GM21381 (cell line): ENCODE data around the gene HS3ST6.
"Not testable (repeated sequence)": the region's sequence is repeated elsewhere in the genome, so short reads cannot be mapped to it uniquely, and the experiment has no call there.

Experiments
- ATAC-seq: cut with Tn5 transposase; IDR thresholded peaks from one replicate; pipeline ENCODE4 v1.9.1; 2021; ENCODE audit warnings: mild to moderate bottlenecking, moderate library complexity; ENCODE audit not compliant: unreplicated experiment

Gene HS3ST6

DNA sequence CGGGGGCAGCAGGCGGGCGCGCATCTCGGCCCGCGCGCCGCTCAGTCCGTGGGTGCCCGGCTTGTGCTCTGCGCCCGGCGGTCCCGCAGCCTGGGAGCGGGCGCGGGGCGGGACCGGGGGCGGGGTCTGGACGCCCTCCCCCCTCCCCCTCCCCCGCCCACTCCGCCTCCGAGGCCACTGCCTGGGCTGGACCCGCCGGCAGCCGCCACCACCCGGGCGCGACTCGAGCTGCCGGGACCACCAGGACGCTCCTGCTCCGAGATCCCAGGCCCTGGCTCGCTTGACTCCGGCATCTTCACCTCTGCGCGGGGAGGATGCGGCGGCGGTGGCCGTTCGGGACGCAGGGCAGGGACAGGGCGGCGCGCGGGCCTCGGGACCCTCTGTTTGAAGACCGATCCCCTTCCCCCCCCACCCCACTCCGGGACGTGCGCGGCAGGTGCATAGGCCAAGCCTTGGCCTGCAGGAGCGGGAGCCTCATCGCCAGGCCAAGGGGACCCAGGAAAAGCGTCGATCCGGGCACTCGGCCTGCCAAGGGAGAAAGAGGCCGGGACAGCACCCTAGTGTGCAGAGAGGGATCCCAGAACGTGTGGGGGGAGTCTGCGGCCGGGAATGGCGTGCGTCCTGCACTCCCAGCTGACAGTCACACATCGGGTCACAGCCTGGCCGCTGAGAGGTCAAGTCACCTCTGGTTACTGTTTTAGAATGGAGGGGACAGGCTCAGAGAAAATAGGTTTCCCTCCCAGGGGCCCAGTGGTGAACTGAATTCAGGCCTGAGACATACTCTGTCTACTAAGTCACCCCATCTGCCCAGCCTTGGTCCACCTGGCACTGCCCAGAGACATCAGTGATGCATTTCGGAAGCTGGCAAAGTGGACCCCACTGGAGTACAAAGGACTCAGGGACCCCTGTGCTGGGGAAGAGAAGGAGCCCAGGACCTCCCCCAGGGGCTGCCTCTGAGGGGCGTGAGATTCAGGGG is at the start of gene HS3ST6:
TSS of gene HS3ST6 (minus strand) at position 65 of the 976 bp plus-strand sequence. CDS start 92 bp downstream, outside the sequence.
- ATAC-seq: no peak

DNA sequence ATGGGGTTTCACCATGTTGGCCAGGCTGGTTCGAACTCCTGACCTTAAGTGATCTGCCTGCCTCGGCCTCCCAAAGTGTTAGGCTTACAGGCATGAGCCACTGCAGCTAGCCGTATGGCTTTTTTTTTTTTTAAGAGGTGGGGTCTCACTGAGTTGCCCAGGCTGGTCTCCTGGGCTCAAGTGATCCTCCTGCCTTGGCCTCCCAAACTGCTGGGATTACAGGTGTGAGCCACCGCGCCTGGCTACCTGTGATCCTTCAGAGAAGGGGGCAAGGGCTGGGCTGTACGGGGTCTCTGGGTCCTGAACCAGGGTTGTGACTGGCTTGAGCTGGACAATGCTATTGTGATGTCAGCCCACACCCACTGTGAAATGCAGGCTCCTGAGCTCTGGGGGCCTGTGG is 48.2 kb upstream of the HS3ST6 start, which contains the start of gene RNF151:
TSS of gene RNF151 (plus strand) at position 397 of the 400 bp plus-strand sequence. CDS start 26 bp downstream, outside the sequence.
- ATAC-seq: no peak

DNA sequence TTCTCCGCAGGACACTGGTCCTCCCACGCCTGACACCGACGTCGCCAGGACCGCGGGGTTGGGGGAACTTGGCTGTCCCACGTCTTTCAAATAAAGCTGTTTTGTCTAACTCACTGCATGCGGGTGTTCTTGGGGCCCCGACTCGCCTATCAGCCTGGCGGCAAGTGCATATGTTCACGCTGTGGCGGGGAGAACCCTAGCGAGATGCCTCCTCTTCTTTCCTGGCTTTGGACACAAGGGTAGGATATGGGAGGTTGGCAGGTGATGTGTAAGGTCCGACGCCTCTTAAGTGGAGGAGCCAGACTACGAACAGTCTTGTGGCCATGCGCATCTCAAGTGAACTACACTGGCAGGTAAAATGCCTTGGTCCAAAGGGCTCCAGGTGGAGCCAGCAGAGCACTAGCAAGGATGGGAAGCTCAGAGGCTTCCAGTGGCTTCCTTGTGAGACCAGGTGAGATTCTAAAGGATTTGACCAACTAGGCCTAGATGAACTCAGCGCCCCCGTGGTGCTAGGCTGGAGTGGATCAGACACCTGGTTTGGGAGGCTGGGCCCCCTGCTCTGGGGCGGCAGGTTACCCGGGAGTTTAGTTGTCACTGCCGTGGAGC is 47.3 kb upstream of the HS3ST6 start:
- no peak for ATAC-seq

DNA sequence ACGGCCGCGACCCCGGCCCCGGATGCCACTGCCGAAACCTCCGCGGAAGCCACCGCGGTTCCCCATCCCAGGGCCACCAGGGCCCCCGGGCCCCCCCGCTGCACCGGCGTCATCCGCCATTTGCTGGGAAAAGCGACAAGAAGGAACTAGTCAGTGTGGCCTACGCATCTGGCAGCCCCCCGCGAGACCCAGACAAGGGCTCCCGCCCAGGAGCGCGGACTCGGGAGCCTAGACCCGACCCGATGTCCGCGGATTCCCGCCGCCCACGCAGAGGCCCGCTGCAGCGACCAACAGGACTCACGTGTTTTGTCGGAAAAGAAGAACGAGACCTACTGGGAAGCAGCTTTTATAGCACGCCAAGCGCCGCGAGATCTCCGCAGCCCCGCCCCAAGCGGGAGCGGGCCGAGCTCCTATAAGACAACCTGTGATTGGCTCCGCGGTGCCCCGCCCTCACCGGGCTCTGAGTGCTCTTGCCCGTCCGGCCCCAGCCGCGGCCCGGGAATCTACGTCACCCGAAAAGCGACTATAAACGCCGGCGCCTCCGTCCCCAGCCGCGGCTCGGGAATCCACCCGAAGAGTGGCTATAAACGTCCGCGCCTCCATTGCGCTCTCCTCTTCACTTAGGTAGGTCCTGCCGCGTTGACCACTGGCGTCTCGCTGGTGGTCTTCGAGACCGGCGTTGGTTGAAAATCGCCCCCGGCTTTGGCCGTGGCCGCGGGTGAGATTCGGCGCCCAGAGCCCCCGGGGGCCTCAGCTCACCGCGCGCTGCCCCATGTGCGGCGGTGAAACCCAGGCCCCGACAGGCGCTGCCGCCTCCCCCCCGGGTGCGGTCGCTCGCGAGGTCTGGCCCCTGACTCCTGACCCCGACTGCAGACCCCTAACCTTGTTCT is 46.5 kb upstream of the HS3ST6 start, which contains the start of gene RPS2:
TSS of gene RPS2 (minus strand) at position 321 of the 890 bp plus-strand sequence. CDS start at position 120, 201 bp downstream.
- peak; percentile 61 for ATAC-seq

DNA sequence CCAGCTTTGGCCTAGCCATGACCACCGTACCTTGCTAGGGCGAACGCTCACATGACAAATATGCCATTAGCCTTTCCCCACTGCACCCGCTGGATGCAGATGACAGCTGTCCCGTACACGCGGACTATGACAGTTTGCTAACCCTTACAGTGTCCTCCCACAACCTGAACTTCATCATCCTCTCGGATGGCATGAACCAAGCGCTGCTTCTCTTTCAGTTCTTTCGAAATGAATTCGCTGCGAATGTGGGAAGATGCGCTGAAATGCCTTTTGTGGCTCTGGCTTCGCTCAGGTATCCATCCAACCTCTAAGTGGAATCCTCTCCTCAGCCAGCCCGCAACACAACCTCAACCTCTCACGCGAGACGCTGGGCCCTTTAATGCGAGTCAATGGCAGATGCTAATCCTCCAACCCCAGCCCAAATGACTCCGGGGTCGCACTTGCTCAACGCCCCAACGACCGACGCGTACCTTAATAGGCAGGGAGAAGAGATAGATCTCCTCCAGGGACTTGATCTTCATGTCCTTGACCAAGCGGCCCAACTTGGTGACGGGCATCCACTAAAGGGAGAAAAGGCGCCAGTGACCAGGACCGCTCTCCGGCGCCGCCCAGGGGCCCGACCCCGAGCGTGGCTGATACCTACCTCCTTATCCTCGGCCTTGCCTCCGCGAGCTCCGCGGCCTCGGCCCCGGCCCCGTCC is 45.7 kb upstream of the HS3ST6 start:
- peak; percentile 3 for ATAC-seq

DNA sequence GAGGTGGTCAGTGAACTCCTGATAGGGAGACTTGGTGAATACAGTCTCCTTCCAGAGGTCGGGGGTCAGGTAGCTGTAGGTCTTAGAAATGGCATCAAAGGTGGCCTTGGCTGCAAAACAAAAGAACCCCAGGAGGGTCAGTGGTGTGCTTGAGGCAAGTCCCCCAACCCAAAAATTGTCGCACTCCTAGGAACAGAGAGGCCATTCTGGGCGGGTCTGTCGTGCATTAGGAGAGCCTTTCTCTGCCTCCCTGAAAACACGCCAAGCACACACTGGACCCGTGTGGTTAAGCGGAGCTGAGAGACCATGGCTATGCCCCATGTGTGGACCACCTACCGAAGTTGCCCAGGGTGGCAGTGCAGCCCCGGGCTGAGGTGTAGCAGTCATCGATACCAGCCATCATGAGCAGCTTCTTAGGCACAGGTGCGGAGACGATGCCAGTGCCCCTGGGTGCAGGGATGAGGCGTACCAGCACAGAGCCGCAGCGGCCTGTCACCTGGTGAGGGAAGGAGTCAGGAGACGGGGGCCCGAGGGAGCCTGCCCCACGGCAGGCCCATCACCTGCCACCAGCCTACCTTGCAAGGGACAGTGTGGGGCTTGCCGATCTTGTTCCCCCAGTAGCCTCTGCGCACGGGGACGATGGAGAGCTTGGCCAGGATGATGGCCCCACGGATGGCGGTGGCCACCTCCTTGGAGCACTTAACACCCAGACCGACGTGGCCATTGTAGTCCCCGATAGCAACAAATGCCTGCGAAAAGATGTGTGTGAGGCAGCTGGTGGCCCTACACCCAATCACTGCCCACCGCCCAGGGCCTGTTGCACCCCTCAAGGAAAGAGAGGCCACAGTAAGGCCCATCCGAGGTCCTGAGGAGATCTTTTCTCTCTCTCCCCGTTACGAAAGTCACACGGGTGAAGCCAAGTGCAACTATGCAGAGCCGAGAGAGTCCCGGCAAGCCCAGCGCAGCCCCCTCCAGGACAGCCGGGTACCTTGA is 44.2 kb upstream of the HS3ST6 start:
- not testable (repeated sequence) for ATAC-seq

DNA sequence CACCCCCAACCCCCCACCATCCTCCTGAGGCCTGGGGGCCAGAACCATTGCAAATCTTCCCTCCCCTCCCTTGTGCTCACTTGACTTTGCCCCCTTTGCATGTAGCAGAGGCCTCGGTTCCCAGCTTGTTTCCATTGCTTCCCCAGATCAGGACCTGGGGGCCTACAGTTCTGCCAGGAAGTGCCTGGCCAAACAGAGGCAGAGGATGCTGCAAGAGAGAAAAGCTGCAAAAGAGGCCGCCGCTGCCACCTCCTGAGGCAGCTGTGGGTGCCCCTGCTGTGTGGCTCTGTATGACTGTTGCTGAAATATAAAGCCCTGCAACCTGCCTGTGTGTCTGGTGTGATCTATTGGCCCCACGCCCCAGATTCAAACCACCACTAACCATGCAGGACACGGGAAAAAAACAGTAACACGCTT is 43.4 kb upstream of the HS3ST6 start:
- no peak for ATAC-seq

DNA sequence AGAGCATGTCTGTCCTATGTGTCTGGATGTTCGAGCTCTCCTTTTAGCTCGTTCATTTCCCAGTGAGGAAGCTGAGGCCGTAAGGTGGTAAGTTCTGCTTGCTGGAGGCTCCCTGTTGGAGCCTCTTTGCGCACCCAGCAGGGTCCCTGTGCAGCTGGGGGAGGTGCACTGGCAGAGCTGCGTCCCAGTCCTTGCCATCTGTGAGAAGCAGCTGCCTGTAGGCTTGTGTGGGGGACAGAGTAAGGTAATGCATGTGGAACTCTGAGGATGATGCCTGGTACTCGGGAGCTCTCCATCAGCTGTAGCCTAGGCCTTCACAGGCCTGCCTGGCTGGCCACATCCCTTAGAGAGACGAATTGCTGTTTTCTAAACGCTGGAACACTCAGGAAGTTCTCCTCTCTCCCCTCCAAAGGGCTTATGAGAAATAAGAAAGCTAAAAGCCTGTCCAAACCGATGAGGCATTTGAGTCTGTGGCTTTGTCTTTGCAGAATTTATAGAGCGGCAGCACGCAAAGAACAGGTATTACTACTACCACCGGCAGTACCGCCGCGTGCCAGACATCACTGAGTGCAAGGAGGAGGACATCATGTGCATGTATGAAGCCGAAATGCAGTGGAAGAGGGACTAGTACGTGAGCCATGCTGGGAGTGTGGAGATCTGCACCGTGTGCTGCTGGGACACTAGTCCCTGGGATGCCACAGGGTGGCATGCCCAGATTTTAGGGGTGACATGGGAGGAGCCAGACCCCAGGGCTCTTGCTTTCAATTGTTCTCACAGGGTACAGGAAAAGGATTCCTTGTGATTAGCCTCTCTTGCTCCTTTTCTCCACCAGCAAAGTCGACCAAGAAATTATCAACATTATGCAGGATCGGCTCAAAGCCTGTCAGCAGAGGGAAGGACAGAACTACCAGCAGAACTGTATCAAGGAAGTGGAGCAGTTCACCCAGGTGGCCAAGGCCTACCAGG is 42.7 kb upstream of the HS3ST6 start:
- ATAC-seq: no peak

DNA sequence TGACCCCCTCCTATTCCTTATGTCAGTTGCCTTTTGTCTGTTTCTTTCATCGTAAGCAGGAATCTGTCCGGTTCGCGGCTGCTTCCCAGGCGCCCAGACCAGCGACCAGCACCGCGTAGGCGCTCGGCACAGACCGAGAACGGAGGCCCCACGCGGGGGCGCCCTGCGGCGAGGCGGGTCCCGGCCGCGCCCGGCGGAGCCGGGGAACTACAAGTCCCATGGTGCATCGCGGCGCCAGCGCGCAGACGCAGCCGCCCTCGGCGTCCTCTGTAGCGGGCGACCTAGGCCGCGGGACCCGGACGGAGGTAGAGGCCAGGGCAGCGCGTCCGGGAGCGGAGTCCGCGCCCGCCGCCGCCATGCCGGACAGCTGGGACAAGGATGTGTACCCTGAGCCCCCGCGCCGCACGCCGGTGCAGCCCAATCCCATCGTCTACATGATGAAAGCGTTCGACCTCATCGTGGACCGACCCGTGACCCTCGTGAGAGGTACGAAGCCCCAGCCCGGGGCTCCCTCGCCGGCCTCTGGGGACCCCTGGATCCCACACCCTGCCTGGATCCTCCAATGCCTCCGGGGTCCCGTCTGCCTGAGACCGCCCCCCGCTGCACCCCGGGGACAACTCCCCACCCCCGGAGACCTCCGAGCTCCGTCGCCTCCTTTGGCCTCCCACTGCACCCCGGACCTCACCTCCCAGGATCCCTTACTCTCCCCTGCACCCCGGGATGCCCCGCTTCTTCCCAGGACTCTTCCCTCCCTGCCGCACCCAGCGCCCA is 41.2 kb upstream of the HS3ST6 start, which contains the start of gene NDUFB10:
TSS of gene NDUFB10 (plus strand) at position 270 of the 771 bp plus-strand sequence. CDS start at position 357, 87 bp downstream.
- peak; percentile 71 for ATAC-seq

DNA sequence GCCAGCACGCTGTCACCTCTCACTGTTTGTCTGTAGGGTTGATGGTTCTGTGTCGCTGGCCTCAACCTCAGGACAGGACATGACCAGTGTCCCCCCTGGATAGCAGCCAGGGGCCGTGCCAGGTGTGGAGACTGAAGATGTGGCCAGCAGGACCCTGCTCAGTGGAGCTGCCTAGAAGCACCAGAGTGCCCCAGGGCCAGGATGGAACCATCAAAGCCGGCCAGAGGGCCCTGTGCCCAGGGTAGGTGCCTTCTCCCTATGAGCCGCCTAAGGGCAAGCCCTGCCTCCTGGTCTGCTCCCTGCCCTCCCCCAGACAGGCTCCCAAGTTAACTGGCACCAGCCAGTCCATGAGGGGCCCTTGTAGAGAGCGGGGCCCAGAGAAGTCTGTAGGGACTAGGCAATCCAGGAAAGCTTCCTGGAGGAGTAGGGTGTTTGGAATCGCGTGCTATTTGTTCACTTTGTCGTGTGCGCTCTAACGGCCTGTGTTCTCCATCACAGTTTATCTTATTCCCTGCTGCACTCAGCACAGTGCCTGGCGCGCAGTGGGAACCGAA is 40.6 kb upstream of the HS3ST6 start:
- peak; percentile 3 for ATAC-seq

DNA sequence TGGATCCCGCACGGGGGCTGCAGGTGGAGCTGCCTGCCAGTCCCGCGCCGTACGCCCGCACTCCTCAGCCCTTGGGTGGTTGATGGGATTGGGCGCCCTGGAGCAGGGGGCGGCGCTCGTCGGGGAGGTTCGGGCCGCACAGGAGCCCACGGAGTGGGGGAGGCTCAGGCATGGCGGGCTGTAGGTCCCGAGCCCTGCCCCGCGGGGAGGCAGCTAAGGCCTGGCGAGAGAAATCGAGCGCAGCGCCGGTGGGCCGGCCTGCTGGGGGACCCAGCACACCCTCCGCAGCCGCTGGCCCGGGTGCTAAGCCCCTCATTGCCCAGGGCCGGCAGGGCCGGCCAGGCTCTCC is 39.9 kb upstream of the HS3ST6 start:
- ATAC-seq: not testable (repeated sequence)

DNA sequence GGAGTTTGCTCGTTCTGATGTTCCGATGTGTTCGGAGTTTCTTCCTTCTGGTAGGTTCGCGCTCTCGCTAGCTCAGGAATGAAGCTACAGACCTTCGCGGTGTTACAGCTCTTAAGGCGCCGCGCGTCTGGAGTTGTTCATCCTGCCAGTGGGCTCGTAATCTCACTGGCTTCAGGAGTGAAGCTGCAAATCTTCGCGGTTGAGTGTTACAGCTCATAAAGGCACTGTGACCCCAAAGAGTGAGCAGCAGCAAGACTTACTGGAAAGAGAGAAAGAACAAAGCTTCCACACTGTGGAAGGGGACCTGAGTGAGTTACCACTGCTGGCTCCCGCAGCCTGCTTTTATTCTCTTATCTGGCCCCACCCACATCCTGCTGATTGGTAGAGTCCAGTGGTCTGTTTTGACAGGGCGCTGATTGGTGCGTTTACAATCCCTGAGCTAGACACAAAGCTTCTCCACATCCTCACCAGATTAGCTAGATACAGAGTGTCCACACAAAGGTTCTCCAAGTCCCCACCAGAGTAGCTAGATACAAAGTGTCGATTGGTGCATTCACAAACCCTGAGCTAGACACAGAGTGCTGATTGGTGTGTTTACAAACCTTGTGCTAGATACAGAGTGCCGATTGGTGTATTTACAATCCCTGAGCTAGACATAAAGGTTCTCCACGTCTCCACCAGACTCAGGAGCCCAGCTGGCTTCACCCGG is 39.4 kb upstream of the HS3ST6 start:
- ATAC-seq: not testable (repeated sequence)

DNA sequence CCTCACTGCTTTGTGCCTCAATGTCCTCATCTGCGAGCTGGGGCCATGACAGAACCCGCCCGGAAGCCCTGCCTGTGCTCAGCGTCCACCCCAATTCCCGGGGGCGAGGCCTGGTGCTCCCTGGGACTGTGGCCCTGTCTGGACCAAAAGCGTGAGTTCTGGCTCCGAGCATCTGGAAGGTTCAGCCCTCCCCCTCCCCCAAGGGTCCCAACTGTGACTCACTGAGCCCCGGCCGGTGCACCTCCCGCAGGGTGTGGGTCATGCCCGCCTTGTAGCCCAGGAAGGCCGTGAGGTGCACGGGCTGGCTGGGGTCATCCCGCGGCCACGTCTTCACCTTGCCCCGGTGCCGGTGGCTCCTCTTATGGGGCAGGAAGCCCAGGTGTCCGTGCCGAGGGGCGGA is 35.5 kb upstream of the HS3ST6 start:
- no peak for ATAC-seq

DNA sequence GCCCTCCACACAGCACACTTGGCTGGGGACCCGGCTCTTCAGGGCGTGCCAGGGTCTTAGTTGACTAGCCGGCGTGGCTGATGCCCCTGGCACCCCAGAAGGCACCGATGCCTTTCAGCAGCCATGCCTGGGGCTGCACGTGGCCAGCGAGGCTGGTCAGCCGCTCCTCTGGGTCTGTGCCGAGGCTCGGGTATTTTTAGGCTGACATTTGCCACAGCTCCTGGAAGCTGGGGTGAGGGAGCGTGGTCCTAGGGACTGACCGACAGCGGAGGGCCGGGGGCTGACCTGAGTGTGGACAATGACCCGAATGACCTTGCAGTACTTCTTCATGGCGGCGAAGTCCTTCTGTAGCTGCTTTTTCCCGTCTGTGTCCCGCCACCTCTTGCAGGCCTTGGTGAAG is 32.3 kb upstream of the HS3ST6 start:
- ATAC-seq: no peak

DNA sequence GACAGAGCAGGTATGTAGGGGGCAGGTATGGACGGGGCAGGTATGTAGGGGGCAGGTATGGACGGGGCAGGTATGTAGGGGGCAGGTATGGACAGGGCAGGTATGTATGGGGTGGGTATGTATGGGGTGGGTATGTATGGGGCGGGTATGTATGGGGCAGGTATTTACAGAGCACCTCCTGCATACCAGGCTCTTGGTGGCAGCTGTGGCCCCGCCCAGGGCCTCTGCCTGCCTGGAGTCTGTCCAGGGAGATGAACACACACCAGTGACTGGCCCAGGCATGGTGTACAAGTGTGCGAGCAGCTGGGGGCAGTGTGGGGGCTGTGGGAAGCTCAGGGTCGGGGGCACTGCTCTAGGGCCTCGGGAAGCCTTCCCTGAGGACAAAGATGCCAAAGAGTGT is 31.8 kb upstream of the HS3ST6 start:
- ATAC-seq: no peak

DNA sequence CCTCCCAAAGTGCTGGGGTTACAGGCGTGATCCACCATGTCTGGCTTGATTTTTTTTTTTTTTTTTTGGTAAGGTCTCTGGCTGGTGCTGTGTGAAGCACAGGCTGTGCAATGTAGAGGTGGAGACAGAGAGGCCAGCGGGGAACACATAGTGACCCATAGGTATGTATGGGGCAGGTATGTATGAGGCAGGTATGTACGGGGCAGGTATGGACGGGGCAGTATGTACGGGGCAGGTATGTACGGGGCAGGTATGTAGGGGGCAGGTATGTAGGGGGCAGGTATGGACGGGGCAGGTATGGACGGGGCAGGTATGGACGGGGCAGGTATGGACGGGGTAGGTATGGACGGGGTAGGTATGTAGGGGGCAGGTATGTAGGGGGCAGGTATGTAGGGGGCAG is 31.3 kb upstream of the HS3ST6 start:
- ATAC-seq: no peak
